ENCODE data around the gene YAP1.

The YAP1 gene

GRCh38 chr11:102244681-102245409 is 134.6 kb downstream of the YAP1 start:
- H4K20me1 ChIP-seq (ENCODE audit: control insufficient read depth, insufficient read depth, low read depth, low read length), result no peaks in the 10 kb centered on the region
- no peak overlapping the region for H3K27ac ChIP-seq (ENCODE audit: low read depth, low read length)
- no peaks in the 10 kb centered on the region for H3K9me2 ChIP-seq (replicated peaks; ENCODE audit: control insufficient read depth, low read length)
- H3K27me3 ChIP-seq (ENCODE audit: control insufficient read depth, low read length), result no peaks in the 10 kb centered on the region
- TF ChIP-seq EZH2phosphoT487 (IDR thresholded peaks at IDR 0.05; ENCODE audit: borderline replicate concordance, low read length), result no peak
- no peak for TF ChIP-seq CTCF (IDR thresholded peaks at IDR 0.05; ENCODE audit: low read depth, low read length, poor library complexity, severe bottlenecking)
- no peak overlapping the region for H3K4me3 ChIP-seq (ENCODE audit: low read length)
- H3K4me2 ChIP-seq (ENCODE audit: low read length), result no peak overlapping the region
- no peaks in the 10 kb centered on the region for H3K9me3 ChIP-seq (ENCODE audit: control insufficient read depth, insufficient read depth, low read length)
- no peaks in the 10 kb centered on the region for H3F3A ChIP-seq (ENCODE audit: control insufficient read depth, insufficient read depth)
- H3K36me3 ChIP-seq (ENCODE audit: control insufficient read depth, low read length), result no peaks in the 10 kb centered on the region
- H3K79me2 ChIP-seq (ENCODE audit: control insufficient read depth, low read length), result no peaks in the 10 kb centered on the region
- no peaks in the 10 kb centered on the region for H3K4me1 ChIP-seq (ENCODE audit: control insufficient read depth, low read length)

GRCh38 chr11:102251423-102251822 is 141.2 kb downstream of the YAP1 start:
- H3F3A ChIP-seq (ENCODE audit: control insufficient read depth, insufficient read depth), result no peaks in the 10 kb centered on the region
- no peak overlapping the region for H3K4me3 ChIP-seq (ENCODE audit: low read length)
- no peaks in the 10 kb centered on the region for H3K9me3 ChIP-seq (ENCODE audit: control insufficient read depth, insufficient read depth, low read length)
- TF ChIP-seq CTCF (IDR thresholded peaks at IDR 0.05; ENCODE audit: low read depth, low read length, poor library complexity, severe bottlenecking) (no peak), EZH2phosphoT487 (IDR thresholded peaks at IDR 0.05; ENCODE audit: borderline replicate concordance, low read length) (no peak)
- no peaks in the 10 kb centered on the region for H4K20me1 ChIP-seq (ENCODE audit: control insufficient read depth, insufficient read depth, low read depth, low read length)
- no peaks in the 10 kb centered on the region for H3K9me2 ChIP-seq (replicated peaks; ENCODE audit: control insufficient read depth, low read length)
- no peaks in the 10 kb centered on the region for H3K27me3 ChIP-seq (ENCODE audit: control insufficient read depth, low read length)
- no peaks in the 10 kb centered on the region for H3K4me1 ChIP-seq (ENCODE audit: control insufficient read depth, low read length)
- no peak overlapping the region for H3K4me2 ChIP-seq (ENCODE audit: low read length)
- H3K36me3 ChIP-seq (ENCODE audit: control insufficient read depth, low read length), result no peaks in the 10 kb centered on the region
- H3K79me2 ChIP-seq (ENCODE audit: control insufficient read depth, low read length), result no peaks in the 10 kb centered on the region
- no peak overlapping the region for H3K27ac ChIP-seq (ENCODE audit: low read depth, low read length)

- no peak overlapping the region for H3K27ac ChIP-seq (ENCODE audit: low read depth, low read length)
- H3K9me3 ChIP-seq (ENCODE audit: control insufficient read depth, insufficient read depth, low read length), result no peaks in the 10 kb centered on the region
- TF ChIP-seq EZH2phosphoT487 (IDR thresholded peaks at IDR 0.05; ENCODE audit: borderline replicate concordance, low read length) (no peak), CTCF (IDR thresholded peaks at IDR 0.05; ENCODE audit: low read depth, low read length, poor library complexity, severe bottlenecking) (no peak)
These were observed 142.2 kb downstream of the YAP1 start for GRCh38 chr11:102252339-102252891.

More at GRCh38 chr11:102252339-102252891, 142.2 kb downstream of the YAP1 start:
- no peaks in the 10 kb centered on the region for H3F3A ChIP-seq (ENCODE audit: control insufficient read depth, insufficient read depth)
- no peaks in the 10 kb centered on the region for H3K9me2 ChIP-seq (replicated peaks; ENCODE audit: control insufficient read depth, low read length)
- no peak overlapping the region for H3K4me2 ChIP-seq (ENCODE audit: low read length)
- H3K4me3 ChIP-seq (ENCODE audit: low read length), result no peak overlapping the region
- H3K4me1 ChIP-seq (ENCODE audit: control insufficient read depth, low read length), result no peaks in the 10 kb centered on the region
- H3K27me3 ChIP-seq (ENCODE audit: control insufficient read depth, low read length), result no peaks in the 10 kb centered on the region
- no peaks in the 10 kb centered on the region for H3K79me2 ChIP-seq (ENCODE audit: control insufficient read depth, low read length)
- no peaks in the 10 kb centered on the region for H4K20me1 ChIP-seq (ENCODE audit: control insufficient read depth, insufficient read depth, low read depth, low read length)
- H3K36me3 ChIP-seq (ENCODE audit: control insufficient read depth, low read length), result no peaks in the 10 kb centered on the region
